GM12878 (cell line): ENCODE measurements around the gene NTF3. TPM values are rescaled to one million over a fixed set of nuclear protein-coding genes. Genes with fewer than 3 reads are reported as not detected.

ENCODE experiments used
- ATAC-seq: fragments of 200-7000 bp; cut with Tn5 transposase; 3 replicates; pipeline ENCODE4 v1.9.1; 2020; ENCODE audit warnings: mild to moderate bottlenecking, moderate library complexity
- BruUV-seq: library from RNA; stranded (reverse); fragments of 400-500 nt; replicated peaks from 2 replicates; lab custom pipeline; 2021; lab: Mats Ljungman, UMichigan
- CTCF ChIA-PET: fragments of 300-600 bp; sonication (Branson Sonifier 250); formaldehyde crosslinking; extraction: SDS; loops from one replicate; lab custom pipeline; 2021; ENCODE audit warnings: inconsistent platforms; lab: Yijun Ruan, JAX
- POLR2A ChIA-PET: fragments of 350-600 bp; formaldehyde crosslinking; extraction: SDS; loops from one replicate; lab custom pipeline; 2021; ENCODE audit warnings: inconsistent platforms; lab: Charles Lee
- RAD21 ChIA-PET: fragments of 300-600 bp; sonication (Branson Sonifier 250); formaldehyde crosslinking; loops from one replicate; lab custom pipeline; 2023; ENCODE audit warnings: antibody characterized with exemption; ENCODE audit not compliant: unreplicated experiment; lab: Charles Lee
- SMC1A ChIA-PET: fragments of 300-600 bp; sonication (Branson Sonifier 250); formaldehyde crosslinking; loops from one replicate; lab custom pipeline; 2023; ENCODE audit not compliant: unreplicated experiment, uncharacterized antibody; lab: Charles Lee
- DNase-seq: peaks from one replicate; pipeline ENCODE4 v3.0.0-alpha.2; 2011; ENCODE audit warnings: low read depth, low spot score
- FAIRE-seq: peaks from 3 replicates; lab custom pipeline; 2011; peaks lifted over from hg19 to GRCh38; lab: Jason Lieb, UNC
- H2AFZ ChIP-seq: 2 replicates; pipeline ENCODE4 v1.6.0; 2011; ENCODE audit warnings: low read depth, low read length, control low read depth; ENCODE audit not compliant: control insufficient read depth
- H3K27ac ChIP-seq: 2 replicates; pipeline ENCODE4 v1.5.1; 2011; ENCODE audit warnings: control low read depth; ENCODE audit not compliant: control insufficient read depth, insufficient read depth
- H3K27me3 ChIP-seq, 2 experiments: replicated peaks in 1 of 2; 2 replicates each; pipeline versions ENCODE4 v1.6.0 to v1.6.1; 2011; ENCODE audit warnings: low read length in 1 of 2; ENCODE audit not compliant: control insufficient read depth in 2 of 2, insufficient read depth in 2 of 2
- H3K36me3 ChIP-seq, 2 experiments: 2 replicates each; pipeline ENCODE4 v1.5.1; 2011; ENCODE audit warnings: low read length in 1 of 2; ENCODE audit not compliant: control insufficient read depth in 2 of 2, insufficient read depth in 2 of 2
- H3K4me1 ChIP-seq: 2 replicates; pipeline ENCODE4 v1.6.1; 2011; ENCODE audit warnings: mild to moderate bottlenecking, low read length, moderate library complexity, mixed read lengths; ENCODE audit not compliant: control insufficient read depth, insufficient read depth
- H3K4me2 ChIP-seq: 2 replicates; pipeline ENCODE4 v1.6.0; 2011; ENCODE audit warnings: control low read depth; ENCODE audit not compliant: control insufficient read depth, insufficient read depth
- H3K4me3 ChIP-seq: fragments of 200-600 bp; sonication (generic); 2 replicates; pipeline ENCODE4 v1.5.1; 2016
- H3K79me2 ChIP-seq: 2 replicates; pipeline ENCODE4 v1.6.0; 2011; ENCODE audit warnings: low read length; ENCODE audit not compliant: control insufficient read depth, insufficient read depth
- H3K9ac ChIP-seq: 2 replicates; pipeline ENCODE4 v1.8.0; 2011; ENCODE audit warnings: low read length, control low read depth, mixed read lengths; ENCODE audit not compliant: control insufficient read depth, insufficient read depth
- H3K9me3 ChIP-seq: replicated peaks from 3 replicates; pipeline ENCODE4 v1.5.1; 2011; ENCODE audit warnings: mild to moderate bottlenecking, low read length; ENCODE audit not compliant: control insufficient read depth, insufficient read depth
- H4K20me1 ChIP-seq: 2 replicates; pipeline ENCODE4 v1.6.0; 2011; ENCODE audit not compliant: control insufficient read depth, insufficient read depth
- ATF2 ChIP-seq: IDR thresholded peaks from 2 replicates; pipeline ENCODE4 v1.6.1; 2012; ENCODE audit warnings: low read length, inconsistent platforms
- CBFB ChIP-seq: IDR thresholded peaks from 2 replicates; pipeline ENCODE4 v1.6.1; 2016; ENCODE audit warnings: antibody characterized with exemption, low read depth
- MYB ChIP-seq: fragments of 150-350 bp; IDR thresholded peaks from 2 replicates; pipeline ENCODE4 v1.6.1; 2014; ENCODE audit warnings: mild to moderate bottlenecking, low read depth, low read length, borderline replicate concordance
- NBN ChIP-seq: fragments of 450-650 bp; IDR thresholded peaks from 2 replicates; pipeline ENCODE4 v1.6.1; 2016
- NFIC ChIP-seq: IDR thresholded peaks from 2 replicates; pipeline ENCODE4 v1.6.1; 2012; ENCODE audit warnings: low read depth, mild to moderate bottlenecking, inconsistent platforms, low read length, moderate library complexity
- NR2C1 ChIP-seq: fragments of 450-650 bp; IDR thresholded peaks from 2 replicates; pipeline ENCODE4 v1.6.1; 2017; ENCODE audit warnings: antibody characterized with exemption, mild to moderate bottlenecking, moderate library complexity
- RELB ChIP-seq: fragments of 450-650 bp; IDR thresholded peaks from 2 replicates; pipeline ENCODE4 v1.6.1; 2017; ENCODE audit warnings: low read depth, mild to moderate bottlenecking, moderate library complexity
- SP1 ChIP-seq: IDR thresholded peaks from one replicate; pipeline ENCODE4 v1.6.1; 2011; ENCODE audit warnings: low read depth, low read length
- STAT1 ChIP-seq: fragments of 450-650 bp; conservative IDR thresholded peaks from 2 replicates; pipeline ENCODE4 v1.6.1; 2014; ENCODE audit warnings: antibody characterized with exemption, mild to moderate bottlenecking
- SUPT20H ChIP-seq: IDR thresholded peaks from 2 replicates; pipeline ENCODE4 v1.6.1; 2011; ENCODE audit warnings: low read depth, mild to moderate bottlenecking, low read length, moderate library complexity, borderline replicate concordance; ENCODE audit not compliant: control insufficient read depth
- ZZZ3 ChIP-seq: IDR thresholded peaks from 2 replicates; pipeline ENCODE4 v1.6.1; 2011; ENCODE audit warnings: low read depth; ENCODE audit not compliant: control insufficient read depth, insufficient read length
- WGBS: methylation state at CpG from one replicate; pipeline ENCODE4 v1.1.6; 2016; ENCODE audit warnings: low lambda C conversion rate; ENCODE audit not compliant: insufficient replicate concordance, insufficient coverage; ENCODE audit errors: missing lambda C conversion rate; 5-methylcytosine and 5-hydroxymethylcytosine counted together
- in situ Hi-C: fragments of 300-500 bp; cut with MboI; formaldehyde crosslinking; loops from 9 replicates; pipeline ENCODE4 v1.14.3; 2018; ENCODE audit warnings: mixed read lengths
- intact Hi-C: fragments of 100-400 bp; cut with micrococcal nuclease; formaldehyde crosslinking; loops from one replicate; pipeline ENCODE4 v1.14.2; 2022; ENCODE audit not compliant: unreplicated experiment
- polyA plus RNA-seq, 11 experiments: library from polyadenylated mRNA; depleted of rRNA in 4 of 11; unstranded in 6 of 11; stranded (reverse) in 5 of 11; fragments of >200 nt; fragmentation: Nextera tagmentation in 4 of 11; fragmentation: Illumina TruSeq in 1 of 11; extraction: Ambion mirVana in 4 of 11; extraction: Trizol in 1 of 11; gene quantifications; 1 replicate in 1 of 11; 2 replicates in 10 of 11; pipeline versions ENCODE4 v1.2.1 to v1.2.3, GENCODE V29; 2011 to 2016; ENCODE audit warnings: inconsistent platforms in 2 of 11, missing spikeins in 2 of 11, low read depth in 1 of 11
- total RNA-seq, 4 experiments: library from RNA; depleted of rRNA in 3 of 4; stranded (reverse); fragments of >200 nt in 3 of 4; fragmentation: Illumina TruSeq in 1 of 4; extraction: Trizol in 1 of 4; gene quantifications; 2 replicates each; pipeline versions ENCODE4 v1.2.1 to v1.2.3, GENCODE V29; 2013 to 2021

The NTF3 gene
- total and polyA plus RNA-seq, 10 of the 15 experiments (the other 5 are each of a cell fraction or from before 2014, with no cell fraction given), result 0.07 TPM; not detected in 9

- Histone ChIP-seq H3K9ac (no peak overlapping the region), H3K27ac (no peak overlapping the region), H3K79me2 (no peaks in the 10 kb centered on the region), H3K4me2 (no peak overlapping the region), H3K27me3 (no peaks in the 10 kb centered on the region; a peak in 2 of 4 replicates), H3K4me1 (no peaks in the 10 kb centered on the region), H2AFZ (no peak overlapping the region), H3K9me3 (no peaks in the 10 kb centered on the region), H4K20me1 (no peaks in the 10 kb centered on the region), H3K4me3 (no peak overlapping the region), H3K36me3 (no peaks in the 10 kb centered on the region)
- SMC1A ChIA-PET, result no interaction called here
- RAD21 ChIA-PET, result no interaction called here
- TF ChIP-seq SUPT20H (no peak), SP1 (no peak), RELB (no peak), ZZZ3 (no peak), NFIC (no peak), NR2C1 (no peak), MYB (no peak), ATF2 (no peak), CBFB (no peak), NBN (no peak), STAT1 (no peak)
- DNase-seq (no peak), ATAC-seq (no peak), FAIRE-seq (no peak)
- intact Hi-C loops (no loop called here), in situ Hi-C loops (no loop called here)
- 7% methylated on average over 8 of the region's 8 CpGs for WGBS
- POLR2A ChIA-PET, result no interaction called here
- CTCF ChIA-PET, result no interaction called here
- no TSS peak for BruUV-seq
These were observed 75.6 kb downstream of the NTF3 start for GRCh38 chr12:5507401-5507935.
